GM12878 (cell line): ENCODE measurements around the gene BRAT1. TPM values are rescaled to one million over a fixed set of nuclear protein-coding genes. Genes with fewer than 3 reads are reported as not detected.

Experiments
- ATAC-seq: fragments of 200-7000 bp; cut with Tn5 transposase; 3 replicates; pipeline ENCODE4 v1.9.1; 2020; ENCODE audit warnings: mild to moderate bottlenecking, moderate library complexity
- BruUV-seq: library from RNA; stranded (reverse); fragments of 400-500 nt; replicated peaks from 2 replicates; lab custom pipeline; 2021; lab: Mats Ljungman, UMichigan
- CTCF ChIA-PET: fragments of 300-600 bp; sonication (Branson Sonifier 250); formaldehyde crosslinking; extraction: SDS; loops from one replicate; lab custom pipeline; 2021; ENCODE audit warnings: inconsistent platforms; lab: Yijun Ruan, JAX
- POLR2A ChIA-PET: fragments of 350-600 bp; formaldehyde crosslinking; extraction: SDS; loops from one replicate; lab custom pipeline; 2021; ENCODE audit warnings: inconsistent platforms; lab: Charles Lee
- RAD21 ChIA-PET: fragments of 300-600 bp; sonication (Branson Sonifier 250); formaldehyde crosslinking; loops from one replicate; lab custom pipeline; 2023; ENCODE audit warnings: antibody characterized with exemption; ENCODE audit not compliant: unreplicated experiment; lab: Charles Lee
- SMC1A ChIA-PET: fragments of 300-600 bp; sonication (Branson Sonifier 250); formaldehyde crosslinking; loops from one replicate; lab custom pipeline; 2023; ENCODE audit not compliant: unreplicated experiment, uncharacterized antibody; lab: Charles Lee
- DNase-seq: peaks from one replicate; pipeline ENCODE4 v3.0.0-alpha.2; 2011; ENCODE audit warnings: low read depth, low spot score
- FAIRE-seq: peaks from 3 replicates; lab custom pipeline; 2011; peaks lifted over from hg19 to GRCh38; lab: Jason Lieb, UNC
- H2AFZ ChIP-seq: 2 replicates; pipeline ENCODE4 v1.6.0; 2011; ENCODE audit warnings: low read depth, low read length, control low read depth; ENCODE audit not compliant: control insufficient read depth
- H3K27ac ChIP-seq: 2 replicates; pipeline ENCODE4 v1.5.1; 2011; ENCODE audit warnings: control low read depth; ENCODE audit not compliant: control insufficient read depth, insufficient read depth
- H3K27me3 ChIP-seq, 2 experiments: replicated peaks in 1 of 2; 2 replicates each; pipeline versions ENCODE4 v1.6.0 to v1.6.1; 2011; ENCODE audit warnings: low read length in 1 of 2; ENCODE audit not compliant: control insufficient read depth in 2 of 2, insufficient read depth in 2 of 2
- H3K36me3 ChIP-seq, 2 experiments: 2 replicates each; pipeline ENCODE4 v1.5.1; 2011; ENCODE audit warnings: low read length in 1 of 2; ENCODE audit not compliant: control insufficient read depth in 2 of 2, insufficient read depth in 2 of 2
- H3K4me1 ChIP-seq: 2 replicates; pipeline ENCODE4 v1.6.1; 2011; ENCODE audit warnings: mild to moderate bottlenecking, low read length, moderate library complexity, mixed read lengths; ENCODE audit not compliant: control insufficient read depth, insufficient read depth
- H3K4me2 ChIP-seq: 2 replicates; pipeline ENCODE4 v1.6.0; 2011; ENCODE audit warnings: control low read depth; ENCODE audit not compliant: control insufficient read depth, insufficient read depth
- H3K4me3 ChIP-seq: fragments of 200-600 bp; sonication (generic); 2 replicates; pipeline ENCODE4 v1.5.1; 2016
- H3K79me2 ChIP-seq: 2 replicates; pipeline ENCODE4 v1.6.0; 2011; ENCODE audit warnings: low read length; ENCODE audit not compliant: control insufficient read depth, insufficient read depth
- H3K9ac ChIP-seq: 2 replicates; pipeline ENCODE4 v1.8.0; 2011; ENCODE audit warnings: low read length, control low read depth, mixed read lengths; ENCODE audit not compliant: control insufficient read depth, insufficient read depth
- H3K9me3 ChIP-seq: replicated peaks from 3 replicates; pipeline ENCODE4 v1.5.1; 2011; ENCODE audit warnings: mild to moderate bottlenecking, low read length; ENCODE audit not compliant: control insufficient read depth, insufficient read depth
- H4K20me1 ChIP-seq: 2 replicates; pipeline ENCODE4 v1.6.0; 2011; ENCODE audit not compliant: control insufficient read depth, insufficient read depth
- BCL11A ChIP-seq: IDR thresholded peaks from 2 replicates; pipeline ENCODE4 v1.6.1; 2011; ENCODE audit warnings: low read depth, low read length
- HCFC1 ChIP-seq: fragments of 150-350 bp; IDR thresholded peaks from 2 replicates; pipeline ENCODE4 v1.6.1; 2014; ENCODE audit warnings: low read length
- IKZF1 ChIP-seq: fragments of 450-650 bp; conservative IDR thresholded peaks from 2 replicates; pipeline ENCODE4 v1.6.1; 2017; ENCODE audit warnings: antibody characterized with exemption, mild to moderate bottlenecking
- MEF2A ChIP-seq: IDR thresholded peaks from 2 replicates; pipeline ENCODE4 v1.6.1; 2011; ENCODE audit warnings: low read depth, mild to moderate bottlenecking, low read length, moderate library complexity; ENCODE audit not compliant: insufficient read depth
- NRF1 ChIP-seq: conservative IDR thresholded peaks from 2 replicates; pipeline ENCODE4 v1.6.1; 2011; ENCODE audit warnings: mild to moderate bottlenecking, low read depth, low read length, improper control_type of control experiment
- SREBF1 ChIP-seq: IDR thresholded peaks from 2 replicates; pipeline ENCODE4 v1.6.1; 2012; ENCODE audit warnings: mild to moderate bottlenecking, low read length
- TARDBP ChIP-seq: IDR thresholded peaks from 2 replicates; pipeline ENCODE4 v1.6.1; 2016; ENCODE audit warnings: borderline replicate concordance
- TCF7 ChIP-seq: IDR thresholded peaks from 2 replicates; pipeline ENCODE4 v1.6.1; 2014; ENCODE audit warnings: antibody characterized with exemption, borderline replicate concordance
- ZNF274 ChIP-seq: IDR thresholded peaks from one replicate; pipeline ENCODE4 v1.8.0; 2011; ENCODE audit not compliant: insufficient read length, insufficient read depth
- ZNF622 ChIP-seq: fragments of 450-650 bp; IDR thresholded peaks from 2 replicates; pipeline ENCODE4 v1.6.1; 2017; ENCODE audit warnings: mild to moderate bottlenecking, inconsistent platforms
- WGBS: methylation state at CpG from one replicate; pipeline ENCODE4 v1.1.6; 2016; ENCODE audit warnings: low lambda C conversion rate; ENCODE audit not compliant: insufficient replicate concordance, insufficient coverage; ENCODE audit errors: missing lambda C conversion rate; 5-methylcytosine and 5-hydroxymethylcytosine counted together
- in situ Hi-C: fragments of 300-500 bp; cut with MboI; formaldehyde crosslinking; loops from 9 replicates; pipeline ENCODE4 v1.14.3; 2018; ENCODE audit warnings: mixed read lengths
- intact Hi-C: fragments of 100-400 bp; cut with micrococcal nuclease; formaldehyde crosslinking; loops from one replicate; pipeline ENCODE4 v1.14.2; 2022; ENCODE audit not compliant: unreplicated experiment
- polyA plus RNA-seq, 11 experiments: library from polyadenylated mRNA; depleted of rRNA in 4 of 11; unstranded in 6 of 11; stranded (reverse) in 5 of 11; fragments of >200 nt; fragmentation: Nextera tagmentation in 4 of 11; fragmentation: Illumina TruSeq in 1 of 11; extraction: Ambion mirVana in 4 of 11; extraction: Trizol in 1 of 11; gene quantifications; 1 replicate in 1 of 11; 2 replicates in 10 of 11; pipeline versions ENCODE4 v1.2.1 to v1.2.3, GENCODE V29; 2011 to 2016; ENCODE audit warnings: inconsistent platforms in 2 of 11, missing spikeins in 2 of 11, low read depth in 1 of 11
- total RNA-seq, 4 experiments: library from RNA; depleted of rRNA in 3 of 4; stranded (reverse); fragments of >200 nt in 3 of 4; fragmentation: Illumina TruSeq in 1 of 4; extraction: Trizol in 1 of 4; gene quantifications; 2 replicates each; pipeline versions ENCODE4 v1.2.1 to v1.2.3, GENCODE V29; 2013 to 2021

The BRAT1 gene
- total and polyA plus RNA-seq, 10 of the 15 experiments (the other 5 are each of a cell fraction or from before 2014, with no cell fraction given), result 0.13 to 53.3 (median 16.0) TPM

- intact Hi-C loops, result no loop called here
- TF ChIP-seq HCFC1 (no peak), MEF2A (no peak), BCL11A (no peak), ZNF274 (no peak), TARDBP (no peak), ZNF622 (no peak), IKZF1 (no peak), SREBF1 (no peak), NRF1 (no peak), TCF7 (no peak)
- in situ Hi-C loops, result no loop called here
- no peaks in the 10 kb centered on the region for H3K27me3 ChIP-seq
- H3K9me3 ChIP-seq, result no peaks in the 10 kb centered on the region
- ChIA-PET RAD21 (no interaction called here), SMC1A (no interaction called here), POLR2A (no interaction called here), CTCF (no interaction called here)
- no peak overlapping the region for H3K4me3 ChIP-seq
- no peak for DNase-seq
- H4K20me1 ChIP-seq, result no peaks in the 10 kb centered on the region
- no peaks in the 10 kb centered on the region for H3K79me2 ChIP-seq
- no TSS peak for BruUV-seq
- no peaks in the 10 kb centered on the region for H3K36me3 ChIP-seq
- no peak overlapping the region for H3K4me2 ChIP-seq
- WGBS, result 61% methylated on average over 13 of the region's 19 CpGs
- peaks cover 15% of the 10 kb centered on the region for H3K4me1 ChIP-seq
- H3K27ac ChIP-seq, result no peak overlapping the region
- H3K9ac ChIP-seq, result no peak overlapping the region
- no peak for ATAC-seq
- H2AFZ ChIP-seq, result no peak overlapping the region
- no peak for FAIRE-seq
These were observed 50.4 kb downstream of the BRAT1 start for GRCh38 chr7:2504889-2505375.
